Trophoblast cell (in vitro differentiated cells and primary cell): ENCODE results near the gene SPTB.

Experiments used
- DNase-seq, 2 donors: peaks; one replicate each; pipeline ENCODE4 v3.0.0-alpha.2; 2016
- H2AFZ ChIP-seq: 2 replicates; pipeline ENCODE4 v1.6.1; 2013; ENCODE audit warnings: low read length, moderate library complexity, mild to moderate bottlenecking; ENCODE audit not compliant: insufficient read depth, poor library complexity
- H2AK5ac ChIP-seq: 2 replicates; pipeline ENCODE4 v1.6.1; 2013; ENCODE audit warnings: mild to moderate bottlenecking, low read length
- H2BK120ac ChIP-seq: 2 replicates; pipeline ENCODE4 v1.6.1; 2013; ENCODE audit warnings: low read length, mild to moderate bottlenecking, moderate library complexity; ENCODE audit not compliant: insufficient read depth, poor library complexity
- H2BK12ac ChIP-seq: 2 replicates; pipeline ENCODE4 v1.6.1; 2013; ENCODE audit warnings: mild to moderate bottlenecking, low read length, moderate library complexity
- H2BK5ac ChIP-seq: 2 replicates; pipeline ENCODE4 v1.6.1; 2013; ENCODE audit warnings: low read length, low read depth, moderate library complexity, mild to moderate bottlenecking; ENCODE audit not compliant: poor library complexity
- H3K14ac ChIP-seq: 2 replicates; pipeline ENCODE4 v1.6.1; 2013; ENCODE audit warnings: mild to moderate bottlenecking, low read length
- H3K18ac ChIP-seq: 2 replicates; pipeline ENCODE4 v1.6.1; 2013; ENCODE audit warnings: mild to moderate bottlenecking, low read length
- H3K23ac ChIP-seq: 2 replicates; pipeline ENCODE4 v1.6.1; 2013; ENCODE audit warnings: low read length
- H3K27ac ChIP-seq: 2 replicates; pipeline ENCODE4 v1.5.1; 2013; ENCODE audit warnings: low read depth, mild to moderate bottlenecking, inconsistent platforms, low read length, moderate library complexity
- H3K27me3 ChIP-seq: 2 replicates; pipeline ENCODE4 v1.6.1; 2013; ENCODE audit warnings: inconsistent platforms, mild to moderate bottlenecking, low read length, moderate library complexity; ENCODE audit not compliant: insufficient read depth
- H3K36me3 ChIP-seq, 2 experiments: 1 replicate in 1 of 2; 2 replicates in 1 of 2; pipeline ENCODE4 v1.6.1; 2013; ENCODE audit warnings: low read length in 2 of 2, mild to moderate bottlenecking in 2 of 2, moderate library complexity in 1 of 2; ENCODE audit not compliant: insufficient read depth in 2 of 2, control insufficient read depth in 1 of 2
- H3K4ac ChIP-seq: 2 replicates; pipeline ENCODE4 v1.6.1; 2013; ENCODE audit warnings: low read depth, mild to moderate bottlenecking, low read length, moderate library complexity
- H3K4me1 ChIP-seq, 2 experiments: 1 replicate in 1 of 2; 2 replicates in 1 of 2; pipeline ENCODE4 v1.6.1; 2013; ENCODE audit warnings: low read length in 2 of 2, mild to moderate bottlenecking in 2 of 2, moderate library complexity in 1 of 2; ENCODE audit not compliant: insufficient read depth in 2 of 2, control insufficient read depth in 1 of 2
- H3K4me2 ChIP-seq: 2 replicates; pipeline ENCODE4 v1.6.1; 2013; ENCODE audit warnings: inconsistent platforms, mild to moderate bottlenecking, low read length, moderate library complexity
- H3K4me3 ChIP-seq: 2 replicates; pipeline ENCODE4 v1.5.1; 2013; ENCODE audit warnings: mild to moderate bottlenecking, low read depth, low read length, inconsistent platforms
- H3K79me1 ChIP-seq: one replicate; pipeline ENCODE4 v1.6.1; 2013; ENCODE audit warnings: low read length
- H3K79me2 ChIP-seq: 2 replicates; pipeline ENCODE4 v1.6.1; 2013; ENCODE audit warnings: low read length, mild to moderate bottlenecking; ENCODE audit not compliant: control insufficient read depth, insufficient read depth, poor library complexity
- H3K9ac ChIP-seq: 2 replicates; pipeline ENCODE4 v1.6.1; 2013; ENCODE audit warnings: mild to moderate bottlenecking, low read length
- H3K9me3 ChIP-seq: 2 replicates; pipeline ENCODE4 v1.6.1; 2013; ENCODE audit warnings: low read depth, mild to moderate bottlenecking, control low read depth, inconsistent platforms, low read length; ENCODE audit not compliant: insufficient read depth
- H4K12ac ChIP-seq: 2 replicates; pipeline ENCODE4 v1.6.1; 2013; ENCODE audit warnings: low read depth, mild to moderate bottlenecking, low read length, moderate library complexity
- H4K8ac ChIP-seq: 2 replicates; pipeline ENCODE4 v1.6.1; 2013; ENCODE audit warnings: low read depth, mild to moderate bottlenecking, low read length, moderate library complexity
- H4K91ac ChIP-seq: one replicate; pipeline ENCODE4 v1.6.1; 2013; ENCODE audit warnings: low read depth, mild to moderate bottlenecking, low read length, moderate library complexity
- WGBS: extraction: QIAGEN DNeasy Blood & Tissue Kit; methylation state at CpG from one replicate; pipeline ENCODE4 v1.1.7; 2013; ENCODE audit warnings: missing lambda C conversion rate; ENCODE audit not compliant: insufficient read length, insufficient coverage; ENCODE audit errors: extremely low coverage; 5-methylcytosine and 5-hydroxymethylcytosine counted together

Gene SPTB

GRCh38 chr14:64743061-64743460 is 136.6 kb downstream of the SPTB start:
- peaks cover 90 to 94% of the 10 kb centered on the region in 2 experiments for H3K36me3 ChIP-seq
- DNase-seq, result no peak
- WGBS, result no CpG with 5 or more reads among the region's 27 CpGs
- no peaks in the 10 kb centered on the region for H3K27me3 ChIP-seq
- H2AK5ac ChIP-seq, result no peak overlapping the region
- no peaks in the 10 kb centered on the region for H3K79me1 ChIP-seq
- H3K4me3 ChIP-seq, result no peak overlapping the region
- H4K91ac ChIP-seq, result no peak overlapping the region
- no peak overlapping the region for H3K4ac ChIP-seq
- no peak overlapping the region for H3K9ac ChIP-seq
- H3K23ac ChIP-seq, result no peak overlapping the region
- H2BK5ac ChIP-seq, result no peak overlapping the region
- no peak overlapping the region for H2BK120ac ChIP-seq
- H3K18ac ChIP-seq, result peak overlapping the region; percentile 11
- no peak overlapping the region for H3K4me2 ChIP-seq
- H2BK12ac ChIP-seq, result no peak overlapping the region
- no peak overlapping the region for H3K14ac ChIP-seq
- no peak overlapping the region for H2AFZ ChIP-seq
- no peaks in the 10 kb centered on the region for H3K79me2 ChIP-seq
- H3K9me3 ChIP-seq, result no peaks in the 10 kb centered on the region
- no peaks in the 10 kb centered on the region for H3K4me1 ChIP-seq
- H4K12ac ChIP-seq, result no peak overlapping the region
- no peak overlapping the region for H3K27ac ChIP-seq
- H4K8ac ChIP-seq, result no peak overlapping the region

- Histone ChIP-seq H3K18ac (no peak overlapping the region), H3K4me3 (no peak overlapping the region)
- WGBS, result no CpG with 5 or more reads among the region's 15 CpGs
Observed at GRCh38 chr14:64741961-64742360, 137.7 kb downstream of the SPTB start.

GRCh38 chr14:64741200-64741599 is 138.5 kb downstream of the SPTB start:
- H2BK120ac ChIP-seq, result no peak overlapping the region
- peaks cover 91 to 95% of the 10 kb centered on the region in 2 experiments for H3K36me3 ChIP-seq
- no peak overlapping the region for H4K8ac ChIP-seq

More at GRCh38 chr14:64741961-64742360, 137.7 kb downstream of the SPTB start:
- no peak overlapping the region for H4K8ac ChIP-seq
- H3K4ac ChIP-seq, result no peak overlapping the region
- no peaks in the 10 kb centered on the region for H3K27me3 ChIP-seq
- no peak overlapping the region for H3K14ac ChIP-seq
- H3K9me3 ChIP-seq, result no peaks in the 10 kb centered on the region
- no peaks in the 10 kb centered on the region for H3K4me1 ChIP-seq
- no peak overlapping the region for H3K27ac ChIP-seq
- H2BK12ac ChIP-seq, result no peak overlapping the region
- H2BK5ac ChIP-seq, result no peak overlapping the region
- no peak overlapping the region for H2AK5ac ChIP-seq
- H3K23ac ChIP-seq, result no peak overlapping the region
- no peaks in the 10 kb centered on the region for H3K79me1 ChIP-seq
- H2BK120ac ChIP-seq, result no peak overlapping the region
- no peak overlapping the region for H4K12ac ChIP-seq
- H3K9ac ChIP-seq, result no peak overlapping the region
- H3K79me2 ChIP-seq, result no peaks in the 10 kb centered on the region
- no peak overlapping the region for H3K4me2 ChIP-seq
- H2AFZ ChIP-seq, result no peak overlapping the region
- H3K36me3 ChIP-seq, result peaks cover 91 to 95% of the 10 kb centered on the region in 2 experiments
- no peak for DNase-seq
- no peak overlapping the region for H4K91ac ChIP-seq

GRCh38 chr14:64738281-64738804 is 141.4 kb downstream of the SPTB start:
- WGBS, result no CpG with 5 or more reads among the region's 9 CpGs
- no peak overlapping the region for H2BK120ac ChIP-seq
- H3K4me2 ChIP-seq, result no peak overlapping the region
- H3K4ac ChIP-seq, result no peak overlapping the region
- no peak overlapping the region for H3K14ac ChIP-seq
- no peak overlapping the region for H3K18ac ChIP-seq
- H4K8ac ChIP-seq, result no peak overlapping the region
- no peak overlapping the region for H2BK5ac ChIP-seq
- H4K91ac ChIP-seq, result no peak overlapping the region
- H2AK5ac ChIP-seq, result no peak overlapping the region
- H3K36me3 ChIP-seq, result peaks cover 78 to 82% of the 10 kb centered on the region in 2 experiments
- no peak overlapping the region for H4K12ac ChIP-seq
- no peak overlapping the region for H2AFZ ChIP-seq
- no peaks in the 10 kb centered on the region for H3K9me3 ChIP-seq
- H3K27ac ChIP-seq, result no peak overlapping the region
- no peak overlapping the region for H2BK12ac ChIP-seq
- peaks cover 0 to 6% of the 10 kb centered on the region in 2 experiments for H3K4me1 ChIP-seq
- H3K9ac ChIP-seq, result no peak overlapping the region
- H3K4me3 ChIP-seq, result no peak overlapping the region
- no peak for DNase-seq
- H3K27me3 ChIP-seq, result no peaks in the 10 kb centered on the region
- no peaks in the 10 kb centered on the region for H3K79me2 ChIP-seq
- H3K23ac ChIP-seq, result no peak overlapping the region
- H3K79me1 ChIP-seq, result no peaks in the 10 kb centered on the region

More at GRCh38 chr14:64741200-64741599, 138.5 kb downstream of the SPTB start:
- Histone ChIP-seq H3K18ac (no peak overlapping the region), H3K9ac (no peak overlapping the region), H3K4me1 (peaks cover 0 to 5% of the 10 kb centered on the region in 2 experiments), H2BK12ac (no peak overlapping the region), H3K79me2 (no peaks in the 10 kb centered on the region), H3K4ac (no peak overlapping the region), H4K91ac (no peak overlapping the region), H2BK5ac (no peak overlapping the region), H3K4me2 (no peak overlapping the region), H3K4me3 (no peak overlapping the region), H4K12ac (no peak overlapping the region), H3K14ac (no peak overlapping the region), H3K27ac (no peak overlapping the region), H3K23ac (no peak overlapping the region), H2AK5ac (no peak overlapping the region), H3K9me3 (no peaks in the 10 kb centered on the region), H2AFZ (no peak overlapping the region), H3K79me1 (no peaks in the 10 kb centered on the region), H3K27me3 (no peaks in the 10 kb centered on the region)
- no CpG with 5 or more reads among the region's 15 CpGs for WGBS
- no peak for DNase-seq
